Thyroid gland (tissue), 4 donors: ENCODE results near the gene DSCAM.

Experiments
- POLR2A ChIP-seq, 2 donors: fragments of 450-650 bp; IDR thresholded peaks; one replicate each; pipeline ENCODE4 v1.6.1; 2017; ENCODE audit warnings: antibody characterized with exemption in 2 of 2, mild to moderate bottlenecking in 2 of 2, moderate library complexity in 1 of 2
- TF ChIP-seq, protein P1 (sequence below), 6 experiments: fragments of 200-600 bp in 3 of 6; fragments of 450-650 bp in 3 of 6; sonication (generic) in 3 of 6; IDR thresholded peaks; one replicate each; pipeline ENCODE4 v1.5.1; 2016 to 2019; ENCODE audit warnings: antibody characterized with exemption in 6 of 6, mild to moderate bottlenecking in 2 of 6, inconsistent platforms in 1 of 6, moderate library complexity in 1 of 6

DNA sequence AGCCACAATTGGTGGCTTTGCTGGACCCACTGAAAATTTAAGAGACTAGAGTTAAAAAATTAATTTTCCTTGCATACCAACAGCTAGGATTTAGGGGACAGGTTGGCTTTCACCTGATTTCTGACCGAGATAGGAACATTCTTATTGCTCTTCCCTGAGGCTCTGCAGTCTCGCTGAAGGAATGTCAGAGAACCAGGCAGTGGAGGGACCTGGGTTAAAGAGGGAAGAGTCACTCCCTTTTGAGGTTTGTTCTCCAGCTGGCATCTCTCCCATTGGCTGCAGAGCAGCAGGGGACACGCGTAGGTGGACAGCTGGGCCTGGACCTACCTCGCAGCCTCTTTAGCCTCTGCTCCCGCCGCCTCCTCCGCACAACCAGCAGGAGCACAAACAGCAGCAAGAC, 772.2 kb downstream of the DSCAM start:
- TF ChIP-seq, protein P1, sequence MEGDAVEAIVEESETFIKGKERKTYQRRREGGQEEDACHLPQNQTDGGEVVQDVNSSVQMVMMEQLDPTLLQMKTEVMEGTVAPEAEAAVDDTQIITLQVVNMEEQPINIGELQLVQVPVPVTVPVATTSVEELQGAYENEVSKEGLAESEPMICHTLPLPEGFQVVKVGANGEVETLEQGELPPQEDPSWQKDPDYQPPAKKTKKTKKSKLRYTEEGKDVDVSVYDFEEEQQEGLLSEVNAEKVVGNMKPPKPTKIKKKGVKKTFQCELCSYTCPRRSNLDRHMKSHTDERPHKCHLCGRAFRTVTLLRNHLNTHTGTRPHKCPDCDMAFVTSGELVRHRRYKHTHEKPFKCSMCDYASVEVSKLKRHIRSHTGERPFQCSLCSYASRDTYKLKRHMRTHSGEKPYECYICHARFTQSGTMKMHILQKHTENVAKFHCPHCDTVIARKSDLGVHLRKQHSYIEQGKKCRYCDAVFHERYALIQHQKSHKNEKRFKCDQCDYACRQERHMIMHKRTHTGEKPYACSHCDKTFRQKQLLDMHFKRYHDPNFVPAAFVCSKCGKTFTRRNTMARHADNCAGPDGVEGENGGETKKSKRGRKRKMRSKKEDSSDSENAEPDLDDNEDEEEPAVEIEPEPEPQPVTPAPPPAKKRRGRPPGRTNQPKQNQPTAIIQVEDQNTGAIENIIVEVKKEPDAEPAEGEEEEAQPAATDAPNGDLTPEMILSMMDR (IDR thresholded peaks at IDR 0.05): no peak
- no peak for TF ChIP-seq POLR2A (IDR thresholded peaks at IDR 0.05)
